DND-41 (cell line): Measurements from ENCODE around the gene ANXA1.

Experiments used
- CTCF ChIP-seq: IDR thresholded peaks from 2 replicates; pipeline ENCODE4 v1.5.1; 2012; ENCODE audit warnings: borderline replicate concordance, low read length, moderate library complexity, mild to moderate bottlenecking; ENCODE audit not compliant: poor library complexity, severe bottlenecking; ENCODE audit errors: extremely low read depth
- EZH2 ChIP-seq: IDR thresholded peaks from 3 replicates; pipeline ENCODE4 v1.6.1; 2012; ENCODE audit warnings: borderline replicate concordance, low read depth, mild to moderate bottlenecking, moderate library complexity, low read length, inconsistent platforms; ENCODE audit not compliant: severe bottlenecking

GRCh38 chr9:73155377-73155776 lies 3.7 kb downstream of the ANXA1 start:
- TF ChIP-seq CTCF (no peak), EZH2 (no peak)
